ENCODE measurements around the gene SLC12A7.

SLC12A7 gene

DNA sequence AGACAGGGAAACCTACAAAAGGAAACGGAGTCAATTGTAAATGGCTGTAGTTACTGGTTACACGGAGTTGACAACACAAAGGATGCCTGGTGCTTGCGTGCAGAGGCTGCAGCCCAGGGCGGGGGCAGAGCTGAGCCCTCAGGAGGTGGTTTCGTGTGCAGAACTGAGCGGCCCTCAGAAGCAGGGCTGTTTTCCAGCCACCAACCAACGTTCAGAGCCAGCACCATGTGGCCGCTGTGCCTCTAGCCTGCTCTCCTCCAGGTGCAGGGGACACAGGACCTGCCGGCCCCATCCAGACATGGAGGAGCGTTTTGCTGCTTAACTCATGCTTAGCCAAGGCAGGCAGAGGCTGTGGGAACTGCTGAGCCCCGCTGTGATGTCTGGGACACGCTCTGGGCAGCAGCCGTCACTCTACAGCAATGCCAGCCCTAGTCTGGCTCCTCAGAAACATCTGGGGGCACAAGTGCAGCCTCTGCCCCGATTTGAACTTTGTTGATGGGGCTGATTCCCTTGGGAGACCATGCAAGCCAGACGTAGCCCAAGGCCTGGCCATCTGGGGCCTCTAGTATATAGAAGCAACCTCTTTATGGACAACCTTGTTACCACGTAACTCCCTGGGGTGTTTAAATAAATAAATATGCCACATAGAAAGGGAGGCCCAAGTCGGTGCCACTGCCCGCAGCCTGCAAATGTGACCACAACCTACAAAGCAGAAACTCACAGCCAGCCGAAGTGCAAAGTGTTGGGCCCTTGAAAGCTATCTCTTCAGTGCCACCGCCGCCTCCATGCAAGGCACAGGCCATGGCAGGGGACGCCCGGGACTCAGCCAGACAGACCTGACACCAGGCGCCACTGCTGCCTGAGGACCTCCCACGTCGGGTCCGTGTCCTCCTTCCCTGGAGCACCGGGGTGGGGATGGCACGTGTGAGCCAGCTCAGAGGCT, 61.2 kb downstream of the SLC12A7 start:
- Histone ChIP-seq H3K4me3 (ENCODE audit: low read length) (no peak overlapping the region), H3K4me1 (ENCODE audit: insufficient read depth, low read length) (no peaks in the 10 kb centered on the region), H3K36me3 (ENCODE audit: insufficient read depth, low read length) (peaks cover 24% of the 10 kb centered on the region), H3K9me3 (ENCODE audit: low read length) (no peaks in the 10 kb centered on the region), H2AFZ (ENCODE audit: low read depth, low read length) (no peak overlapping the region), H3K27me3 (ENCODE audit: insufficient read depth, low read length) (no peaks in the 10 kb centered on the region)

DNA sequence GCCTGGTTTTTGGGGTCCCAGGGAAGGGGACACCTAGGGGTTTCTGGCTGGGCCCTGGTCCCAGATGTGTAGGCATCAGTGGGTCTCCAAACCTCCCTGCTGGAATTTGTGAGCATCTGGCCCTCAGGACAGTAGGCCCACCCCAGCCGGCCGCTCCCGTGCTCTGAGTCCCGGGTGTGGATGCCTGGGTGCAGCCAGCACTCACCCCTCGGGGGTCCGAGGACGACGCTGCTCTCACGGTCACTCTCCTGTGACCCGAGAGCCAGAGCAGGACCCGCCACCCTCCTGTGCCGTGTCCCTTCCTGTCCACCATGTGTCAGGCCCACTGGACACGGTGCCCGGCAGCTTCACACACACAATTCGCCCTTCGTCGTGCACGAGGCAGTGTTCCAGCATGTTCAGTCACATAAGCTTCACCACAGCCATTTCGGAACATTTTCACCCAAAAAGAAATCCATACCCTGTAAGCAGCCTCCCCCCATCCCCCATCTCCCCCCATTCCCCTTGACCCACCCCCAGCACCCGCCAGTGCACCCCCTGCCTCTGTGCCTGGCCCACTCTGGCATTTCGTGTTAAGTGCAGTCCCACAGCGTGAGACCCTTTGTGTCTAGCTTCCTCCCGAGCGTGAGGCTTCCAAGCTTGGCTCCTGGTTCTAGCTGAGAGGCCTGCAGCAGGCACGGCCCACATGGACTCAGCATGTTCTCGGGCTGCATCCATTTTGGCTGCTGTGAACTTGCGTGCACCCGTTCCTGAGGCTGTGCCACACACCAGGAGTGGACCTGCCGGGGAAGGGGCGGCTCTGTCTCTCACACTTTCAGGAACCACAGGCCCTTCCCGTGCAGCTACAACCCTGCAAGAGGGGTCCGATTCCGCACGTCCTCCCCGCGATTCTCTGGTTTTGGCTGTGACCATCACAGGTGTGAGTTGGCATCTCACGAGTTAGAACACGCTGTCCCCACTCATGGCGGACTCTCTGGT, 62.7 kb downstream of the SLC12A7 start:
- H3K4me3 ChIP-seq (ENCODE audit: low read length): no peak overlapping the region
- no peak overlapping the region for H2AFZ ChIP-seq (ENCODE audit: low read depth, low read length)
- H3K27me3 ChIP-seq (ENCODE audit: insufficient read depth, low read length): no peaks in the 10 kb centered on the region
- peaks cover 17% of the 10 kb centered on the region for H3K36me3 ChIP-seq (ENCODE audit: insufficient read depth, low read length)
- H3K4me1 ChIP-seq (ENCODE audit: insufficient read depth, low read length): no peaks in the 10 kb centered on the region
- no peaks in the 10 kb centered on the region for H3K9me3 ChIP-seq (ENCODE audit: low read length)

DNA sequence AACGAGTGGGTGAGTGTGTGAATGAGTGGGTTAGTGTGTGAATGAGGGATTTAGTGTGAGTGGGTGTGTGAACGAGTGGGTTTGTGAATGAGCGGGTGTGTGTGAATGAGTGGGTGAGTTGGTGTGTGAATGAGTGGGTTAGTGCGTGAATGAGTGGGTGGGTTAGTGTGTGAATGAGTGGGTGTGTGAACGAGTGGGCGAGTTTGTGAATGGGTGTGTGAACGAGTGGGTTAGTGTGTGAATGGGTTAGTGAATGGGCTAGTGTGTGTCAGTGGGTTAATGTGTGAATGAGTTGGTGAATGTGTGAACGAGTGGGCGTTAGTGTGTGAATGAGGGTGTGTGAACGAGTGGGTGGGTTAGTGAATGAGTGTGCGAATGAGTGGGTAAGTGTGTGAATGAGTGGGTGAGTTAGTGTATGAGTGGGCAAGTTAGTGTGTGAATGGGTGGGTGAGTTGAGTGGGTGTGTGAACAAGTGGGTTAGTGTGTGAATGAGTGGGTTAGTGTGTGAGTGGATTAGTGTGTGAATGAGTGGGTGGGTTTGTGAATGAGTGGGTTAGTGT, 63.6 kb downstream of the SLC12A7 start:
- Histone ChIP-seq H3K4me3 (ENCODE audit: low read length) (no peak overlapping the region), H2AFZ (ENCODE audit: low read depth, low read length) (no peak overlapping the region), H3K27me3 (ENCODE audit: insufficient read depth, low read length) (no peaks in the 10 kb centered on the region), H3K4me1 (ENCODE audit: insufficient read depth, low read length) (no peaks in the 10 kb centered on the region), H3K36me3 (ENCODE audit: insufficient read depth, low read length) (peaks cover 13% of the 10 kb centered on the region), H3K9me3 (ENCODE audit: low read length) (no peaks in the 10 kb centered on the region)

GRCh38 chr5:1047332-1047965, 64.4 kb downstream of the SLC12A7 start:
- Histone ChIP-seq H3K4me3 (ENCODE audit: low read length) (no peak overlapping the region), H3K9me3 (ENCODE audit: low read length) (no peaks in the 10 kb centered on the region), H3K27me3 (ENCODE audit: insufficient read depth, low read length) (no peaks in the 10 kb centered on the region), H3K36me3 (ENCODE audit: insufficient read depth, low read length) (peaks cover 10% of the 10 kb centered on the region), H3K4me1 (ENCODE audit: insufficient read depth, low read length) (no peaks in the 10 kb centered on the region), H2AFZ (ENCODE audit: low read depth, low read length) (no peak overlapping the region)

DNA sequence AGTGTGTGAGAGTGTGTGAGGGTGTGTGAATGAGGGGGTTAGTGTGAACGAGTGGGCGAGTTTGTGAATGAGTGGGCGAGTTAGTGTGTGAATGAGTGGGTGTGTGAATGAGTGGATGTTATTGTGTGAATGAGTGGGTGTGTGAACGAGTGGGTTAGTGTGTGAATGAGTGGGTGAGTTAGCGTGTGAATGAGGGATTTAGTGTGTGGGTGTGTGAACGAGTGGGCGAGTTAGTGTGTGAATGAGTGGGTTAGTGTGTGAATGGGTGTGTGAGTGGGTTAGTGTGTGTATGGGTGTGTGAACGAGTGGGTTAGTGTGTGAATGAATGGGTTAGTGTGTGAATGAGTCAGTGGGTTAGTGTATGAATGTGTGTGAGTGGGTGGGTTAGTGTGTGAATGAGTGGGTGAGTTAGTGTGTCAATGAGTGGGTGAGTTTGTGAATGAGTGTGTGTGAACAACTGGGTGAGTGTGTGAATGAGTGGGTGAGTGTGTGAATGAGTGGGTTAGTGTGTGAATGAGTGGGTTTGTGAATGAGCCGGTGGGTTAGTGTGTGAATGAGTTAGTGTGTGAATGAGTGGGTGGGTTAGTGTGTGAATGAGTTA, 65.8 kb downstream of the SLC12A7 start:
- no peak overlapping the region for H2AFZ ChIP-seq (ENCODE audit: low read depth, low read length)
- no peak overlapping the region for H3K4me3 ChIP-seq (ENCODE audit: low read length)
- no peaks in the 10 kb centered on the region for H3K36me3 ChIP-seq (ENCODE audit: insufficient read depth, low read length)
- H3K27me3 ChIP-seq (ENCODE audit: insufficient read depth, low read length): no peaks in the 10 kb centered on the region
- no peaks in the 10 kb centered on the region for H3K9me3 ChIP-seq (ENCODE audit: low read length)
- H3K4me1 ChIP-seq (ENCODE audit: insufficient read depth, low read length): no peaks in the 10 kb centered on the region

- Histone ChIP-seq H3K9me3 (ENCODE audit: low read length) (no peaks in the 10 kb centered on the region), H2AFZ (ENCODE audit: low read depth, low read length) (no peak overlapping the region), H3K27me3 (ENCODE audit: insufficient read depth, low read length) (no peaks in the 10 kb centered on the region), H3K4me3 (ENCODE audit: low read length) (no peak overlapping the region), H3K36me3 (ENCODE audit: insufficient read depth, low read length) (no peaks in the 10 kb centered on the region), H3K4me1 (ENCODE audit: insufficient read depth, low read length) (no peaks in the 10 kb centered on the region)
These were observed 67.7 kb downstream of the SLC12A7 start for GRCh38 chr5:1044117-1044516.

- Histone ChIP-seq H3K36me3 (ENCODE audit: insufficient read depth, low read length) (no peaks in the 10 kb centered on the region), H3K4me1 (ENCODE audit: insufficient read depth, low read length) (no peaks in the 10 kb centered on the region), H3K4me3 (ENCODE audit: low read length) (no peak overlapping the region), H2AFZ (ENCODE audit: low read depth, low read length) (no peak overlapping the region), H3K9me3 (ENCODE audit: low read length) (no peaks in the 10 kb centered on the region), H3K27me3 (ENCODE audit: insufficient read depth, low read length) (no peaks in the 10 kb centered on the region)
These were observed 68.5 kb downstream of the SLC12A7 start for GRCh38 chr5:1043327-1043726.

- H3K36me3 ChIP-seq (ENCODE audit: insufficient read depth, low read length): no peaks in the 10 kb centered on the region
- H3K4me3 ChIP-seq (ENCODE audit: low read length): no peak overlapping the region
- H3K4me1 ChIP-seq (ENCODE audit: insufficient read depth, low read length): no peaks in the 10 kb centered on the region
- no peaks in the 10 kb centered on the region for H3K27me3 ChIP-seq (ENCODE audit: insufficient read depth, low read length)
- H3K9me3 ChIP-seq (ENCODE audit: low read length): no peaks in the 10 kb centered on the region
- H2AFZ ChIP-seq (ENCODE audit: low read depth, low read length): no peak overlapping the region
These were observed 69.2 kb downstream of the SLC12A7 start for GRCh38 chr5:1042626-1043025.

- no peak overlapping the region for H2AFZ ChIP-seq (ENCODE audit: low read depth, low read length)
- no peak overlapping the region for H3K4me3 ChIP-seq (ENCODE audit: low read length)
- H3K27me3 ChIP-seq (ENCODE audit: insufficient read depth, low read length): no peaks in the 10 kb centered on the region
- no peaks in the 10 kb centered on the region for H3K4me1 ChIP-seq (ENCODE audit: insufficient read depth, low read length)
- H3K36me3 ChIP-seq (ENCODE audit: insufficient read depth, low read length): no peaks in the 10 kb centered on the region
- no peaks in the 10 kb centered on the region for H3K9me3 ChIP-seq (ENCODE audit: low read length)
These were observed 70.4 kb downstream of the SLC12A7 start for GRCh38 chr5:1041225-1042143.

- H3K27me3 ChIP-seq (ENCODE audit: insufficient read depth, low read length): no peaks in the 10 kb centered on the region
- no peaks in the 10 kb centered on the region for H3K9me3 ChIP-seq (ENCODE audit: low read length)
- no peak overlapping the region for H2AFZ ChIP-seq (ENCODE audit: low read depth, low read length)
- no peaks in the 10 kb centered on the region for H3K36me3 ChIP-seq (ENCODE audit: insufficient read depth, low read length)
- no peaks in the 10 kb centered on the region for H3K4me1 ChIP-seq (ENCODE audit: insufficient read depth, low read length)
- H3K4me3 ChIP-seq (ENCODE audit: low read length): no peak overlapping the region
These were observed 71.3 kb downstream of the SLC12A7 start for GRCh38 chr5:1040571-1040970.

GRCh38 chr5:1039706-1040260, 72.1 kb downstream of the SLC12A7 start:
- Histone ChIP-seq H2AFZ (ENCODE audit: low read depth, low read length) (no peak overlapping the region), H3K4me1 (ENCODE audit: insufficient read depth, low read length) (no peaks in the 10 kb centered on the region), H3K36me3 (ENCODE audit: insufficient read depth, low read length) (no peaks in the 10 kb centered on the region), H3K9me3 (ENCODE audit: low read length) (no peaks in the 10 kb centered on the region), H3K27me3 (ENCODE audit: insufficient read depth, low read length) (no peaks in the 10 kb centered on the region), H3K4me3 (ENCODE audit: low read length) (no peak overlapping the region)
